ENCODE measurements around the gene HERPUD1. TPM values are rescaled to one million over a fixed set of nuclear protein-coding genes. Genes with fewer than 3 reads are reported as not detected.
"Not testable (repeated sequence)": the region's sequence is repeated elsewhere in the genome, so short reads cannot be mapped to it uniquely, and the experiment has no call there.

HERPUD1 gene
- total and polyA plus RNA-seq, 4 donors, result 77.2 to 245 (median 132) TPM

- H3K36me3 ChIP-seq (ENCODE audit: control insufficient read depth, insufficient read depth, low read length), result no peaks in the 10 kb centered on the region
- no peak overlapping the region for H3K4me3 ChIP-seq (ENCODE audit: low read depth, low read length)
- H3K27ac ChIP-seq (ENCODE audit: low read depth, low read length), result no peak overlapping the region
- H3K27me3 ChIP-seq (ENCODE audit: control insufficient read depth, insufficient read depth, low read length), result peaks cover 15% of the 10 kb centered on the region
- H3K9me3 ChIP-seq (ENCODE audit: control insufficient read depth, insufficient read depth, low read length), result no peaks in the 10 kb centered on the region
- no peak for DNase-seq (ENCODE audit: low read depth in 4 of 6, low spot score in 6 of 6)
- 93% methylated on average over 9 of the region's 16 CpGs for WGBS (ENCODE audit: insufficient coverage)
- H3K4me1 ChIP-seq (ENCODE audit: control insufficient read depth, insufficient read depth, low read length), result peaks cover 21% of the 10 kb centered on the region
These were observed 58.7 kb downstream of the HERPUD1 start for GRCh38 chr16:56990407-56991286.

GRCh38 chr16:56992431-56992830 is 60.5 kb downstream of the HERPUD1 start:
- 100% methylated on average over 1 of the region's 1 CpG for WGBS (ENCODE audit: insufficient coverage)
- Histone ChIP-seq H3K4me1 (ENCODE audit: control insufficient read depth, insufficient read depth, low read length) (peaks cover 21% of the 10 kb centered on the region), H3K27me3 (ENCODE audit: control insufficient read depth, insufficient read depth, low read length) (peaks cover 15% of the 10 kb centered on the region)
- H3K27ac ChIP-seq (ENCODE audit: low read depth, low read length); H3K36me3 ChIP-seq (ENCODE audit: control insufficient read depth, insufficient read depth, low read length); H3K9me3 ChIP-seq (ENCODE audit: control insufficient read depth, insufficient read depth, low read length); DNase-seq (ENCODE audit: low read depth in 4 of 6, low spot score in 6 of 6); H3K4me3 ChIP-seq (ENCODE audit: low read depth, low read length): not testable (repeated sequence)

DNA sequence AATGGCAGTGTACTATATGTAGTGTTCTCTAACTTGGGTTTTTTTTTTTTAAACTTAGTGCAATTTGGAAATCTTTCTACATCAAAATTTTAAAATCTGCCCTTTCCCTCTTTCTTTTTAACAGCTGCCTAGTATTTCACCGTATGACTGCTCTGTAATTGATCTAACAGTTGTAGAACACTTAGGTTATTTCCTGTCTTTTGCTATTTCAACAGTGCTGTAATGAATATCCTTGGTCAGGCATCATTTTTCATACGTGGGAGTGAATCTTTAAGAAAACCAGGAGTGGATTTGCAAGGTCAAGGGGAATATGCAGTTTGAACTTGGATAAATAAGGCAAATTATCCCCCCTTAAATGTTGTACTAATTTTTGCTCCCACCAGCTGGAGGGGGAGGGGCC is 61.3 kb downstream of the HERPUD1 start:
- H3K4me1 ChIP-seq (ENCODE audit: control insufficient read depth, insufficient read depth, low read length), result peaks cover 21% of the 10 kb centered on the region
- DNase-seq (ENCODE audit: low read depth in 4 of 6, low spot score in 6 of 6), result no peak
- H3K4me3 ChIP-seq (ENCODE audit: low read depth, low read length), result no peak overlapping the region
- H3K9me3 ChIP-seq (ENCODE audit: control insufficient read depth, insufficient read depth, low read length), result no peaks in the 10 kb centered on the region
- peaks cover 15% of the 10 kb centered on the region for H3K27me3 ChIP-seq (ENCODE audit: control insufficient read depth, insufficient read depth, low read length)
- no peaks in the 10 kb centered on the region for H3K36me3 ChIP-seq (ENCODE audit: control insufficient read depth, insufficient read depth, low read length)
- no CpG with 5 or more reads among the region's 2 CpGs for WGBS (ENCODE audit: insufficient coverage)
- no peak overlapping the region for H3K27ac ChIP-seq (ENCODE audit: low read depth, low read length)

- 72% methylated on average over 5 of the region's 5 CpGs for WGBS (ENCODE audit: insufficient coverage)
- H3K4me3 ChIP-seq (ENCODE audit: low read depth, low read length), result no peak overlapping the region
- H3K4me1 ChIP-seq (ENCODE audit: control insufficient read depth, insufficient read depth, low read length), result peaks cover 14% of the 10 kb centered on the region
- H3K36me3 ChIP-seq (ENCODE audit: control insufficient read depth, insufficient read depth, low read length), result no peaks in the 10 kb centered on the region
- no peak for DNase-seq (ENCODE audit: low read depth in 4 of 6, low spot score in 6 of 6)
- H3K9me3 ChIP-seq (ENCODE audit: control insufficient read depth, insufficient read depth, low read length), result no peaks in the 10 kb centered on the region
- H3K27ac ChIP-seq (ENCODE audit: low read depth, low read length), result no peak overlapping the region
- peaks cover 11% of the 10 kb centered on the region for H3K27me3 ChIP-seq (ENCODE audit: control insufficient read depth, insufficient read depth, low read length)
These were observed 62.4 kb downstream of the HERPUD1 start for GRCh38 chr16:56994311-56994710.

Other genes with a start within 250 kb of the HERPUD1 start
- 10 to 100 TPM; 15.0 to 31.3 TPM for gene MT1X, start 249.7 kb upstream of the HERPUD1 start, total RNA-seq
- gene MT1X, start 249.7 kb upstream of the HERPUD1 start, polyA plus RNA-seq (ENCODE audit: insufficient read length in 2 of 2), result 10 to 100 TPM; 20.7 to 29.1 TPM
- gene NUP93, start 202.0 kb upstream of the HERPUD1 start, total RNA-seq, result 100 to 1,000 TPM; 103 to 128 TPM
- 100 to 1,000 TPM; 117 to 125 TPM for gene NUP93, start 202.0 kb upstream of the HERPUD1 start, polyA plus RNA-seq (ENCODE audit: insufficient read length in 2 of 2)
- gene SLC12A3, start 66.9 kb upstream of the HERPUD1 start, total RNA-seq, result under 1 TPM; 0.11 to 0.20 TPM
- gene SLC12A3, start 66.9 kb upstream of the HERPUD1 start, polyA plus RNA-seq (ENCODE audit: insufficient read length in 2 of 2), result under 1 TPM; 0.11 to 0.22 TPM
- gene CETP, start 29.8 kb downstream of the HERPUD1 start, total RNA-seq, result 10 to 100 TPM in 1 of 2 donors, 1 to 10 TPM in 1; 2.0 to 13.5 TPM
- gene CETP, start 29.8 kb downstream of the HERPUD1 start, polyA plus RNA-seq (ENCODE audit: insufficient read length in 2 of 2), result 1 to 10 TPM; 3.3 to 3.9 TPM
- gene NLRC5, start 57.4 kb downstream of the HERPUD1 start, total RNA-seq, result 1 to 10 TPM; 4.3 to 5.7 TPM
- 1 to 10 TPM; 2.5 to 5.3 TPM for gene NLRC5, start 57.4 kb downstream of the HERPUD1 start, polyA plus RNA-seq (ENCODE audit: insufficient read length in 2 of 2)
- 10 to 100 TPM; 56.4 to 58.5 TPM for gene CPNE2, start 160.4 kb downstream of the HERPUD1 start, total RNA-seq
- gene CPNE2, start 160.4 kb downstream of the HERPUD1 start, polyA plus RNA-seq (ENCODE audit: insufficient read length in 2 of 2), result 100 to 1,000 TPM; 184 to 197 TPM